ENCODE results near the gene CAMK1D.

- TF ChIP-seq, protein P1, sequence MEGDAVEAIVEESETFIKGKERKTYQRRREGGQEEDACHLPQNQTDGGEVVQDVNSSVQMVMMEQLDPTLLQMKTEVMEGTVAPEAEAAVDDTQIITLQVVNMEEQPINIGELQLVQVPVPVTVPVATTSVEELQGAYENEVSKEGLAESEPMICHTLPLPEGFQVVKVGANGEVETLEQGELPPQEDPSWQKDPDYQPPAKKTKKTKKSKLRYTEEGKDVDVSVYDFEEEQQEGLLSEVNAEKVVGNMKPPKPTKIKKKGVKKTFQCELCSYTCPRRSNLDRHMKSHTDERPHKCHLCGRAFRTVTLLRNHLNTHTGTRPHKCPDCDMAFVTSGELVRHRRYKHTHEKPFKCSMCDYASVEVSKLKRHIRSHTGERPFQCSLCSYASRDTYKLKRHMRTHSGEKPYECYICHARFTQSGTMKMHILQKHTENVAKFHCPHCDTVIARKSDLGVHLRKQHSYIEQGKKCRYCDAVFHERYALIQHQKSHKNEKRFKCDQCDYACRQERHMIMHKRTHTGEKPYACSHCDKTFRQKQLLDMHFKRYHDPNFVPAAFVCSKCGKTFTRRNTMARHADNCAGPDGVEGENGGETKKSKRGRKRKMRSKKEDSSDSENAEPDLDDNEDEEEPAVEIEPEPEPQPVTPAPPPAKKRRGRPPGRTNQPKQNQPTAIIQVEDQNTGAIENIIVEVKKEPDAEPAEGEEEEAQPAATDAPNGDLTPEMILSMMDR (IDR thresholded peaks at IDR 0.05; ENCODE audit: low read length): no peak
- TF ChIP-seq EZH2 (optimal IDR thresholded peaks at IDR 0.05; ENCODE audit: low read depth, low read length) (no peak), EZH2phosphoT487 (IDR thresholded peaks at IDR 0.05; ENCODE audit: low read length) (no peak)
Observed at GRCh38 chr10:12642036-12642435, 292.7 kb downstream of the CAMK1D start.
